GM12801 (cell line): ENCODE results near the gene IL20.

Experiments
- TF ChIP-seq, protein P1 (sequence below): IDR thresholded peaks from one replicate; pipeline ENCODE4 v1.5.1; 2011; ENCODE audit warnings: control low read depth; ENCODE audit not compliant: insufficient read length; ENCODE audit errors: extremely low read depth

The IL20 gene

GRCh38 chr1:206890125-206891060 lies 25.0 kb downstream of the IL20 start:
- TF ChIP-seq, protein P1, sequence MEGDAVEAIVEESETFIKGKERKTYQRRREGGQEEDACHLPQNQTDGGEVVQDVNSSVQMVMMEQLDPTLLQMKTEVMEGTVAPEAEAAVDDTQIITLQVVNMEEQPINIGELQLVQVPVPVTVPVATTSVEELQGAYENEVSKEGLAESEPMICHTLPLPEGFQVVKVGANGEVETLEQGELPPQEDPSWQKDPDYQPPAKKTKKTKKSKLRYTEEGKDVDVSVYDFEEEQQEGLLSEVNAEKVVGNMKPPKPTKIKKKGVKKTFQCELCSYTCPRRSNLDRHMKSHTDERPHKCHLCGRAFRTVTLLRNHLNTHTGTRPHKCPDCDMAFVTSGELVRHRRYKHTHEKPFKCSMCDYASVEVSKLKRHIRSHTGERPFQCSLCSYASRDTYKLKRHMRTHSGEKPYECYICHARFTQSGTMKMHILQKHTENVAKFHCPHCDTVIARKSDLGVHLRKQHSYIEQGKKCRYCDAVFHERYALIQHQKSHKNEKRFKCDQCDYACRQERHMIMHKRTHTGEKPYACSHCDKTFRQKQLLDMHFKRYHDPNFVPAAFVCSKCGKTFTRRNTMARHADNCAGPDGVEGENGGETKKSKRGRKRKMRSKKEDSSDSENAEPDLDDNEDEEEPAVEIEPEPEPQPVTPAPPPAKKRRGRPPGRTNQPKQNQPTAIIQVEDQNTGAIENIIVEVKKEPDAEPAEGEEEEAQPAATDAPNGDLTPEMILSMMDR: no peak

DNA sequence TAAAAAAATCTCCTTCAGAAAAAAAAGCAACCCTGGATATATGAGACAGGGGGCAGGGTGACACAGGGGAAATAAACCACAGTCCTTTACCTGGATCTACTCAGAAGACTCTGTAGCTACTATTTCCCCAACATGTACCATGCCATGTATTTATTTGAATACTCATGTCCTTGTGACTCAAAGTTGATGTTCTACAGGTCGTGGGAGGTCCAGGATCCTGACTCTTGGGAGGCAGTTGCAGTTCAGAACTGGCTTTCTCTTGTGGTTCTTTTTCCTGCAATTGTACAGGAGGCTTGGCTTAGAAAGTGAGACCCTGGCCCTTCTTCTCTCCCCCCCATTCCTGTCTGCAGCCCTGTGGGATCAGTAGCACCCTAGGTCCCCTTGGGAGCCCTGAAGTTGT lies 26.0 kb downstream of the IL20 start:
- TF ChIP-seq, protein P1: no peak

- TF ChIP-seq, protein P1: no peak
Measured at GRCh38 chr1:206892351-206892984, 27.0 kb downstream of the IL20 start.

DNA sequence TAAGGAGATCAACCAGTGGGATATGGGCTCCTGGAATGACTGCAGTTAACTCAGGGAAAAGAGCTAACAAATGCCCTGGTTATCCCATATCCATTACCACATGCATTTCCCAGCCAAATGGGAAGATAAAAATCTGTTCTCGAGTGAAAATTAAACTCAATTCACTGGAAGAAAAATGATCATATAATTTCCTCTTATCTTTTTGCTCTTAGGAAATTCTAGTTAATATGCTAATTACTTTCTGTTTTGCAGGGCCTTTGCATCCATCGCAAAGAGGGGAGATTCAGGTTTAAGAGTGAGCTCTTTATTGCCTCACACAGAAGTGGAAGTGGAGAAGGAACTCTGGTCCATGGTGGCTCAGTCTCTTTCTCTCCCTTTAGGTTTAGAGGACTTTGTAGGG lies 28.0 kb downstream of the IL20 start:
- TF ChIP-seq, protein P1: no peak

DNA sequence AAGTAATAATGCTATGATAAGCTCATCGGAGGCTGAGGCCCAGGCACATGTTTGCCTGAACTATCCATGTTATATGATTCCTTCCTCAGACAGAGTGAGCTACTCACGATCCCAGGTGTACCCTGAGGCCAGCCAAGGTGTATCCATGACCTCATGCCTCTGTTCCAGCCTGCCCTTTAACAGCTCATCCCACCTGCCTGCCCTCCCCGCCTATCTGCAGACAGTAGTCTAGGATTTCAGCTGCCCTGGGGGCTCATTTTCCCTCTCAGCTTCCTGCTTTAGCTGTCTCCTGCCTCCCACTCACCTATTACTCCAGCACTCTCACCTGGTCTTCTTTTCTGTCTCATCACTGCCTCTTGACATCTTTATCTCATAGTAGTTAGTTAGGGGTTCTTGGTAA lies 29.9 kb downstream of the IL20 start:
- TF ChIP-seq, protein P1: no peak

- TF ChIP-seq, protein P1: no peak
Measured at GRCh38 chr1:206895837-206896242, 30.4 kb downstream of the IL20 start.

DNA sequence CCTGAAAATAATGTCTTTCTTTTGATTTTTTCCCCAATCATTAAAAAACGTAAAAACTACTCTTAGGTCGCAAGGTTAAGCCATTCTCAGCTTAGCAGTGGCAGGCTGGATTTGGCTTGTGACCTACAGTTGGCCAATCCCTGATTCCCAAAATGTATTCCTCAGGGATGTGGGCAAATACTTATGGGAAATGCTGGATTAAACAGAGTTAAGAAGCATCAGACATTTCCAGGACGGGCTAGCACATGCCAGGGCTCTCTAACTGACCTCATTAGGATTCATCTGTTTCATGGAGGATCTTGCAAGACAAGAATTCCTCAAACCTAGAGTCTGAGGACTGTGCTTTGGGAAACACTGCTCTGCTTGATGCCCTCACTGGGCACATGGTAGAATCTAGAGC lies 30.8 kb downstream of the IL20 start:
- TF ChIP-seq, protein P1: no peak
